Measurements from ENCODE around the gene PDIA5.

PDIA5 gene

GRCh38 chr3:123201223-123201556 is 134.4 kb downstream of the PDIA5 start:
- H3K36me3 ChIP-seq (ENCODE audit: insufficient read depth, insufficient read length, low read length), result peaks cover 4% of the 10 kb centered on the region
- no peaks in the 10 kb centered on the region for H3K4me1 ChIP-seq (ENCODE audit: insufficient read depth, insufficient read length)
- H3K27me3 ChIP-seq (ENCODE audit: insufficient read depth, insufficient read length), result no peaks in the 10 kb centered on the region
- no peak for DNase-seq (ENCODE audit: low read depth, low spot score)
- H3K4me3 ChIP-seq (ENCODE audit: insufficient read length, low read depth), result peak overlapping the region; percentile 89
- H3K9me3 ChIP-seq (ENCODE audit: insufficient read depth, low read length), result peaks cover 9% of the 10 kb centered on the region
- no peak for TF ChIP-seq YY1 (IDR thresholded peaks at IDR 0.05; ENCODE audit: insufficient read depth, insufficient read length)
- TF ChIP-seq SUZ12 (IDR thresholded peaks at IDR 0.05; ENCODE audit: extremely low read depth, insufficient read depth, insufficient read length), result no peak
- TF ChIP-seq ZNF274 (IDR thresholded peaks at IDR 0.05; ENCODE audit: low read depth, low read length), result no peak
- peak overlapping the region; percentile 65 for H3K9ac ChIP-seq (ENCODE audit: insufficient read length, low read depth)

GRCh38 chr3:123201557-123202427 is 135.0 kb downstream of the PDIA5 start, which contains the start of gene SEC22A:
Gene SEC22A (plus strand): TSS chr3:123201943. CDS start chr3:123209218, 7,275 bp downstream.
- no peak for TF ChIP-seq YY1 (IDR thresholded peaks at IDR 0.05; ENCODE audit: insufficient read depth, insufficient read length)
- no peak for TF ChIP-seq SUZ12 (IDR thresholded peaks at IDR 0.05; ENCODE audit: extremely low read depth, insufficient read depth, insufficient read length)
- no peak for TF ChIP-seq ZNF274 (IDR thresholded peaks at IDR 0.05; ENCODE audit: low read depth, low read length)
- no peaks in the 10 kb centered on the region for H3K4me1 ChIP-seq (ENCODE audit: insufficient read depth, insufficient read length)
- peak within 1 kb of the TSS; percentile 89 for H3K4me3 ChIP-seq (ENCODE audit: insufficient read length, low read depth)
- peak; percentile 93 for DNase-seq (ENCODE audit: low read depth, low spot score)
- peaks cover 9% of the 10 kb centered on the region for H3K9me3 ChIP-seq (ENCODE audit: insufficient read depth, low read length)
- no peaks in the 10 kb centered on the region for H3K27me3 ChIP-seq (ENCODE audit: insufficient read depth, insufficient read length)
- peak within 1 kb of the TSS; percentile 96 for H3K9ac ChIP-seq (ENCODE audit: insufficient read length, low read depth)
- H3K36me3 ChIP-seq (ENCODE audit: insufficient read depth, insufficient read length, low read length), result peaks cover 4% of the 10 kb centered on the region

GRCh38 chr3:123202451-123202850 is 135.6 kb downstream of the PDIA5 start:
- peak overlapping the region; percentile 96 for H3K9ac ChIP-seq (ENCODE audit: insufficient read length, low read depth)
- no peaks in the 10 kb centered on the region for H3K4me1 ChIP-seq (ENCODE audit: insufficient read depth, insufficient read length)
- peaks cover 9% of the 10 kb centered on the region for H3K9me3 ChIP-seq (ENCODE audit: insufficient read depth, low read length)
- H3K27me3 ChIP-seq (ENCODE audit: insufficient read depth, insufficient read length), result no peaks in the 10 kb centered on the region
- no peak for TF ChIP-seq ZNF274 (IDR thresholded peaks at IDR 0.05; ENCODE audit: low read depth, low read length)
- TF ChIP-seq SUZ12 (IDR thresholded peaks at IDR 0.05; ENCODE audit: extremely low read depth, insufficient read depth, insufficient read length), result no peak
- no peak for TF ChIP-seq YY1 (IDR thresholded peaks at IDR 0.05; ENCODE audit: insufficient read depth, insufficient read length)
- no peak for DNase-seq (ENCODE audit: low read depth, low spot score)
- peak overlapping the region; percentile 89 for H3K4me3 ChIP-seq (ENCODE audit: insufficient read length, low read depth)
- peaks cover 4% of the 10 kb centered on the region for H3K36me3 ChIP-seq (ENCODE audit: insufficient read depth, insufficient read length, low read length)
